PC-9 (cell line): ENCODE measurements around the gene PRUNE2. TPM values are rescaled to one million over a fixed set of nuclear protein-coding genes. Genes with fewer than 3 reads are reported as not detected.

Experiments used
- BruUV-seq: library from RNA; stranded (reverse); fragments of 400-500 nt; replicated peaks from 2 replicates; lab custom pipeline; 2021; lab: Mats Ljungman, UMichigan
- CTCF ChIA-PET: fragments of 300-600 bp; sonication (Branson Sonifier 250); formaldehyde crosslinking; loops from one replicate; lab custom pipeline; 2022; ENCODE audit warnings: antibody characterized with exemption; lab: Charles Lee
- POLR2A ChIA-PET: fragments of 300-600 bp; sonication (Branson Sonifier 250); formaldehyde crosslinking; loops from one replicate; lab custom pipeline; 2022; ENCODE audit warnings: antibody characterized with exemption; ENCODE audit not compliant: unreplicated experiment; lab: Charles Lee
- DNase-seq, 2 experiments: peaks; one replicate each; pipeline versions ENCODE4 v3.0.0 to v3.0.0-alpha.2; 2015 to 2022; ENCODE audit warnings: mixed read lengths in 1 of 2
- H2AFZ ChIP-seq: fragments of 200-600 bp; sonication (generic); 2 replicates; pipeline ENCODE4 v1.8.1; 2017; ENCODE audit warnings: antibody characterized with exemption
- H3F3A ChIP-seq: fragments of 200-600 bp; sonication (generic); 2 replicates; pipeline ENCODE4 v1.8.1; 2017; ENCODE audit warnings: antibody characterized with exemption, mild to moderate bottlenecking, low read depth; ENCODE audit not compliant: insufficient read depth
- H3K27ac ChIP-seq: fragments of 200-600 bp; sonication (generic); 2 replicates; pipeline ENCODE4 v1.6.1; 2016; ENCODE audit warnings: mixed run types
- H3K27me3 ChIP-seq: fragments of 200-600 bp; sonication (generic); 2 replicates; pipeline ENCODE4 v1.6.1; 2016; ENCODE audit warnings: low read depth, mixed run types; ENCODE audit not compliant: insufficient read depth
- H3K36me3 ChIP-seq: fragments of 200-600 bp; sonication (generic); 2 replicates; pipeline ENCODE4 v1.6.1; 2016; ENCODE audit warnings: low read depth, mixed run types
- H3K4me1 ChIP-seq: fragments of 200-600 bp; sonication (generic); replicated peaks from 2 replicates; pipeline ENCODE4 v1.6.1; 2016; ENCODE audit warnings: mixed run types; ENCODE audit not compliant: insufficient read depth
- H3K4me2 ChIP-seq: fragments of 200-600 bp; sonication (generic); 2 replicates; pipeline ENCODE4 v1.6.1; 2017; ENCODE audit warnings: mixed run types
- H3K4me3 ChIP-seq: fragments of 200-600 bp; sonication (generic); 2 replicates; pipeline ENCODE4 v1.6.1; 2016; ENCODE audit warnings: mixed run types
- H3K79me2 ChIP-seq: fragments of 200-600 bp; sonication (generic); 2 replicates; pipeline ENCODE4 v1.6.1; 2017; ENCODE audit warnings: low read depth, mixed run types
- H3K9me2 ChIP-seq: fragments of 200-600 bp; sonication (generic); 2 replicates; pipeline ENCODE4 v1.8.1; 2017; ENCODE audit warnings: mild to moderate bottlenecking; ENCODE audit not compliant: insufficient read depth
- H3K9me3 ChIP-seq: fragments of 200-600 bp; sonication (generic); 2 replicates; pipeline ENCODE4 v1.8.1; 2016; ENCODE audit warnings: low read depth; ENCODE audit not compliant: insufficient read depth
- H4K20me1 ChIP-seq: fragments of 200-600 bp; sonication (generic); 2 replicates; pipeline ENCODE4 v1.8.1; 2017; ENCODE audit not compliant: insufficient read depth
- EZH2 ChIP-seq: fragments of 200-600 bp; sonication (generic); IDR thresholded peaks from 2 replicates; pipeline ENCODE4 v1.8.0; 2017; ENCODE audit warnings: antibody characterized with exemption, low read depth
- intact Hi-C: fragments of 100-400 bp; cut with micrococcal nuclease; formaldehyde crosslinking; loops from one replicate; pipeline ENCODE4 v1.10.0; 2022; ENCODE audit not compliant: unreplicated experiment
- total RNA-seq: library from RNA; stranded (reverse); gene quantifications from 2 replicates; pipeline ENCODE4 v1.2.3, GENCODE V29; 2021
- TF ChIP-seq, protein P1 (sequence below): fragments of 200-600 bp; sonication (generic); conservative IDR thresholded peaks from 2 replicates; pipeline ENCODE4 v1.6.1; 2017; ENCODE audit warnings: mixed run types, antibody characterized with exemption, mild to moderate bottlenecking, moderate library complexity

PRUNE2 gene
- total RNA-seq, 1 experiment from 2014 or later, result 0.20 TPM

- no peaks in the 10 kb centered on the region for H3K36me3 ChIP-seq
- no peaks in the 10 kb centered on the region for H3K27me3 ChIP-seq
- no peaks in the 10 kb centered on the region for H3F3A ChIP-seq
- TF ChIP-seq, protein P1, sequence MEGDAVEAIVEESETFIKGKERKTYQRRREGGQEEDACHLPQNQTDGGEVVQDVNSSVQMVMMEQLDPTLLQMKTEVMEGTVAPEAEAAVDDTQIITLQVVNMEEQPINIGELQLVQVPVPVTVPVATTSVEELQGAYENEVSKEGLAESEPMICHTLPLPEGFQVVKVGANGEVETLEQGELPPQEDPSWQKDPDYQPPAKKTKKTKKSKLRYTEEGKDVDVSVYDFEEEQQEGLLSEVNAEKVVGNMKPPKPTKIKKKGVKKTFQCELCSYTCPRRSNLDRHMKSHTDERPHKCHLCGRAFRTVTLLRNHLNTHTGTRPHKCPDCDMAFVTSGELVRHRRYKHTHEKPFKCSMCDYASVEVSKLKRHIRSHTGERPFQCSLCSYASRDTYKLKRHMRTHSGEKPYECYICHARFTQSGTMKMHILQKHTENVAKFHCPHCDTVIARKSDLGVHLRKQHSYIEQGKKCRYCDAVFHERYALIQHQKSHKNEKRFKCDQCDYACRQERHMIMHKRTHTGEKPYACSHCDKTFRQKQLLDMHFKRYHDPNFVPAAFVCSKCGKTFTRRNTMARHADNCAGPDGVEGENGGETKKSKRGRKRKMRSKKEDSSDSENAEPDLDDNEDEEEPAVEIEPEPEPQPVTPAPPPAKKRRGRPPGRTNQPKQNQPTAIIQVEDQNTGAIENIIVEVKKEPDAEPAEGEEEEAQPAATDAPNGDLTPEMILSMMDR, result no peak
- no peak for TF ChIP-seq EZH2
- no peaks in the 10 kb centered on the region; the same call in 1 of the 2 replicates for H3K9me2 ChIP-seq
- ChIA-PET CTCF (no interaction called here), POLR2A (no interaction called here)
- no peaks in the 10 kb centered on the region for H3K4me1 ChIP-seq
- no peaks in the 10 kb centered on the region for H4K20me1 ChIP-seq
- no peak for DNase-seq
- intact Hi-C loops, result no loop called here
- H3K4me2 ChIP-seq, result no peak overlapping the region
- H3K9me3 ChIP-seq, result no peaks in the 10 kb centered on the region
- H3K4me3 ChIP-seq, result no peak overlapping the region
- H3K27ac ChIP-seq, result no peak overlapping the region
- H2AFZ ChIP-seq, result no peak overlapping the region
- BruUV-seq, result no TSS peak
- H3K79me2 ChIP-seq, result no peaks in the 10 kb centered on the region
These were observed 298.0 kb downstream of the PRUNE2 start for GRCh38 chr9:76607730-76608436.

- BruUV-seq, result no TSS peak
- TF ChIP-seq EZH2, result no peak
- TF ChIP-seq, protein P1, result no peak
- H3K4me2 ChIP-seq, result no peak overlapping the region
- intact Hi-C loops, result no loop called here
- no peaks in the 10 kb centered on the region for H3K4me1 ChIP-seq
- no peaks in the 10 kb centered on the region for H3K27me3 ChIP-seq
- no peaks in the 10 kb centered on the region for H3F3A ChIP-seq
- no peaks in the 10 kb centered on the region for H3K36me3 ChIP-seq
- H3K9me2 ChIP-seq, result no peaks in the 10 kb centered on the region; the same call in 1 of the 2 replicates
- no peak for DNase-seq
- H3K4me3 ChIP-seq, result no peak overlapping the region
- H3K79me2 ChIP-seq, result no peaks in the 10 kb centered on the region
- no peak overlapping the region for H2AFZ ChIP-seq
- H3K27ac ChIP-seq, result no peak overlapping the region
- no peaks in the 10 kb centered on the region for H3K9me3 ChIP-seq
- ChIA-PET POLR2A (no interaction called here), CTCF (no interaction called here)
- no peaks in the 10 kb centered on the region for H4K20me1 ChIP-seq
These were observed 300.5 kb downstream of the PRUNE2 start for GRCh38 chr9:76605321-76605900.

- intact Hi-C loops, result no loop called here
- no TSS peak for BruUV-seq
- TF ChIP-seq, protein P1, result no peak
- TF ChIP-seq EZH2, result no peak
- H3K4me1 ChIP-seq, result no peaks in the 10 kb centered on the region
- H3K9me3 ChIP-seq, result no peaks in the 10 kb centered on the region
- H3K4me2 ChIP-seq, result no peak overlapping the region
- H3K27me3 ChIP-seq, result no peaks in the 10 kb centered on the region
- ChIA-PET POLR2A (interaction anchor here (0.6 kb wide), 1 partner anchor 14 kb away, joined by 3 read pairs; no protein-coding TSS in a partner anchor), CTCF (no interaction called here)
- H3K9me2 ChIP-seq, result no peaks in the 10 kb centered on the region; the same call in 1 of the 2 replicates
- no peak overlapping the region for H3K27ac ChIP-seq
- H2AFZ ChIP-seq, result no peak overlapping the region
- H3K4me3 ChIP-seq, result no peak overlapping the region
- no peak for DNase-seq
- H4K20me1 ChIP-seq, result no peaks in the 10 kb centered on the region
- H3K79me2 ChIP-seq, result no peaks in the 10 kb centered on the region
- no peaks in the 10 kb centered on the region for H3K36me3 ChIP-seq
- H3F3A ChIP-seq, result no peaks in the 10 kb centered on the region
These were observed 301.9 kb downstream of the PRUNE2 start for GRCh38 chr9:76603931-76604570.
